HG03432 (cell line): ENCODE measurements around the gene MPZL1.

Experiments
- ATAC-seq: cut with Tn5 transposase; IDR thresholded peaks from one replicate; pipeline ENCODE4 v1.9.1; 2021; ENCODE audit warnings: mild to moderate bottlenecking, moderate library complexity; ENCODE audit not compliant: unreplicated experiment

Gene MPZL1

DNA sequence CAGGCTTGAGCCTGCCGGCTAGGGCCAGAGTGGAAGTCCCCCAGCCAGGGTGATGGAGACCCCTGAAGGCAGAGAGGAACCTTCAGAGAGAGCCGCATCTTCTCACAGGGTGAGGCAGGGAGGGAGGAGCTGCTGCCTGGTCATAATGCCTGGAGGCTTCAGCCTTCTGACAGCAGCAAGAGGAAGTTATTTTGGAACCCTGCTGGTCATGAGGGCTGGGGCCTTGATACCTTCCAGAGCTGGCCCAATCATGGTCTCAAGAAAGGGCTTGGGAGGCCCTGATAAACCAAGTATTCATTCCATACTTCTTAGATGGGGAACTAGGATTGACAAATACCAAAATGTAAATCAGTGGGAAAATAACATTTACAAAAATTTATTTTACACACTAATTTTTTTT, 26.6 kb upstream of the MPZL1 start:
- no peak for ATAC-seq

GRCh38 chr1:167695756-167696561, 25.8 kb upstream of the MPZL1 start:
- ATAC-seq, result no peak

GRCh38 chr1:167697667-167698141, 24.1 kb upstream of the MPZL1 start:
- ATAC-seq, result no peak

- no peak for ATAC-seq
Observed at GRCh38 chr1:167698313-167698712, 23.5 kb upstream of the MPZL1 start.

DNA sequence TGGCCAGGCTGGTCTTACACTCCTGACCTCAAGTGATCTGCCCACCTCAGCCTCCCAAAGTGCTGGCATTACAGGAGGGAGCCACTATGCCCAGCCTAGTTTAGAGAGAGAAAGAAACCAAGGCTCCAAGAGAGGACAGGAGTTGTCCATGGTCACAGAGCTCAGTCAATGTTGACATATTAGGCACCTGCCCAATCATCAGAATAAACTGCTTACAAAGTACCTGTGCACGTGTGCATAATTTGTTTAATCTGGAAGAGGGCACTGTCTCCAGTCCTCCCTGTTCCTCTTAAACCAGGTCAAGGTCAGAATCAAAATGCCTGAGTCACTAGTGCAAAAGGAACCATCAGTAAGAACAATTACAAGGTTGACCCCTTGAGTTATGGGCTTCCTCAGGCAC, 20.3 kb upstream of the MPZL1 start:
- ATAC-seq, result no peak

DNA sequence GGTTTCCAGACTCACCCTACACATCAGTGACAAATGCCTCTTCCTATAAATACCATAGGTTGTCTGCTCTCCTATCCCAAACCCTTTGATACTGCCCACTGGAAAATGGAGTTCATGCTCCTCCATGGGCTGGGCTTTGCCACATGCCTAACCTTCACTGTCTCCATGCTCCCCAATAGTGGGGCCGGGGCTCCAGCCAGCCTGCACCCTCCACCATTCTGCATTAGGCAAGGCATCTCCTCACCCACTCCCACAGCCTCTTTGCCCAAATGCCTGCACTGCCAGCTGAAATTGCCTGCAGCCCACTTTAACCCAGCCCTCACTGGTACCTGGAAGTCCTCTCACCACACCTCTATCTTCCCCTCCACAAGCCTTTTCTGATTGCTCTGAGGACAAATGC, 18.2 kb upstream of the MPZL1 start:
- ATAC-seq, result no peak

DNA sequence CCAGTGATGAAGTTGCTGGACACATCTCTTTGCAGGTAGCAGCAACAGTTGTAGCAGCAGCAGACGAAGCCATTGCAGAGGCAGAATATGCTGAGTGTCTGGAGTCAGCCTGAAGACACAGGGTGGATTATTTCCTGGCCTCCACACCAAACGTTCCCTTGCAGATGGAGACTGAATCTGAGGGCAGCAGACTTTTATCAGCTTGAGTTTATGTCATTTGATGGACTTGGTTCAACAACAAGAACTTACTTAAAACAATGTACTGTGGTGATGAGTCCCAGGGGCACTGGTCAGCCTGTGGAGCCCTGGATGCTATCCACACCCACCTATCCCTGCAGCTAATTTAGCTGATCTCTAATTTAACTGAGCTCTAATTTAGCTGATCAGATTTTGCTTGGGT, 17.1 kb upstream of the MPZL1 start:
- ATAC-seq, result no peak

DNA sequence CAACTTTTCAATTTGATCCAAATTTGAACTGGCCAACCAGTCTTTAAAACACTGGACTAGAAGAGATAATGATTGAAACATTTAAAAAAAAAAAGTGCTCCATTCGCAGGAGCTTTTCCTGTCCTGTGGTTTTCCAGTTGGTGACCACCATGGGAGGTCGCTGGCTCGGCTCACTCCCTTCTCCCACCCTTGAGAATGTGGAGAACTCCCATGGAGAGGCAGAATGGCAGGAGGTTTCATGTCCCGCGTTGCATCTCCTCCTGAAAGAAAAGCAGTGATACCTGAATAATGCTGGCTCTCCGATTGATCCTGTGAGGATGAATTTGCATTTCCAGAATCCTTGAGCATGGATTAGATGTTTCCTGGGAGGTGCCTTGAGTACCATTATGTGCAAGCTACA, 16.5 kb upstream of the MPZL1 start:
- ATAC-seq, result no peak

- no peak for ATAC-seq
Observed at GRCh38 chr1:167706363-167706762, 15.4 kb upstream of the MPZL1 start.

- ATAC-seq, result peak; percentile 57
Observed at GRCh38 chr1:167706931-167707877, 14.6 kb upstream of the MPZL1 start.

GRCh38 chr1:167707942-167708341, 13.8 kb upstream of the MPZL1 start:
- ATAC-seq, result no peak

DNA sequence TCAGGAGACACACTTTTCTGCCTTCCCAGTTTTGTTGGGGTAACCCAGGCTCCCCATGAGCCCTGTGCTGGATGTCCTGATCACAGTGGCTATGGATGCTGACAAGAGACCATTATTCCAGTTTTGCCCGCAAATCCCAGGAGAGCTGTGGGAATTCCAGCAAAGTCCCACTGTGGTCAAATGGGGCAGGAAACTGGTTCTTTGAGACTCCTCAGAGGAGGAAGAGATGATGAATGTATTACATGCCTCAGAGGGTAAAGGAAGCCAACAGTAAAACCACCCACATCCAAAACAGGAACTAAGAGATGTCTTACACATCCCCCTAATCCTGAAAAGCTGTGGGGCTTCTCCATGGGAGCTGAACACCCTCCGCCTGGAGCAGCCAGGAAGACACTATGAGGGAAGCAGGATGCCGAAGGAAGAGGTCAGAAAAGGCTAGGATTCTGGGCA, 12.8 kb upstream of the MPZL1 start:
- peak; percentile 47 for ATAC-seq

- ATAC-seq, result no peak
Observed at GRCh38 chr1:167710836-167711235, 10.9 kb upstream of the MPZL1 start.

DNA sequence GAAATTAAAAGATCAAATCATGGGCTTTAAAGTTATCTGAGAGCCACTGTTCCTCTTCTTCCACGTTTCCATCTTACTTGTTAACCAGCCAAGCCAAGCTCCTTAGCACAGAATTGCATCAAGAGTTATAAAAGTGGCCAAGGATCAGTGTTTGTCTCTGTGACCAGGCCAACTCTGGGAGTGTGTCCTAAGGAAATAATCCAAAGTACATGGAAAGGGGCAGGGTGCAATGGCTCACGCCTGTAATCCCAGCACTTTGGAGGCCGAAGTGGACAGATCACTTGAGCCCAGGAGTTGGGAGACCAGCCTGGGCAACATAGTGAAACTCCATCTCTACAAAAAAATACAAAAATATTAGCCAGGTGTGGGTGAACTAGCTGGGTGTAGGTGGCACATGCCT, 10.0 kb upstream of the MPZL1 start:
- ATAC-seq, result no peak

DNA sequence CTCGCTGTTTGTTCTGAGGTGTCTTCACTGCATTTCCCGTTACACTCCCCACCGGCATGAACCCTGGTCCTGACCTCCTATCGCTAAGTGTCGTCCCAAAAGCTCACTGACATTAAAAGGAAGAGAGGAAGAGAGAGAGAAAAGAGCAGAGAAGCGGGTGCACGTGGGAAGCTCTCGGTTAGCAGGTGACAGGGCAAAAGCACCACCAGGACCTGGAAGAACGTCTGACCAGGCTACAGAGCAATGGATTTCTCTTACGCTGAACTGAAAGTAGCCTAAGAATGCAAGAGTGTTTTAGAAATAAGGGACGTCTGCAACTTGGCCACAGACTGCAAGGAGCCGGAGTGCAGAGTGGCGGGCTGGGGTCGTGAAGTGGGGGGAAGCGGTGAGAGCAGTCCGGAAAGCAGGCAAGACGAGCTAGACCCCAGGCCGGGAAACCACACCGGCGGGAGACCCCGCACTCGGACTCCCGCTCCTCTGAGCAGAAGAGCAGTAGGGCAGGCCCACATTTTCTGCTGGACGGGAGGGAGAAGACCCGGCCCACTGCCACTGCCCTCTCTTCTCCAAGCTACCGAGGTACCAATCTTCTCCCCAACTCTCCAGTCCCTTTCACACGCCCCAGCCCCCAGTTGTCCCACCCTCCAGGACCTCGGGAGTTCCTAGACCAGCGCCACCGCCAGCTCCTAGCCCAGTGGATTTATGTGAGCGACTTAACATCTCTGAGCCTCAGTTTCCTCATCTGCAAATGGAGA, 8.3 kb upstream of the MPZL1 start:
- no peak for ATAC-seq

DNA sequence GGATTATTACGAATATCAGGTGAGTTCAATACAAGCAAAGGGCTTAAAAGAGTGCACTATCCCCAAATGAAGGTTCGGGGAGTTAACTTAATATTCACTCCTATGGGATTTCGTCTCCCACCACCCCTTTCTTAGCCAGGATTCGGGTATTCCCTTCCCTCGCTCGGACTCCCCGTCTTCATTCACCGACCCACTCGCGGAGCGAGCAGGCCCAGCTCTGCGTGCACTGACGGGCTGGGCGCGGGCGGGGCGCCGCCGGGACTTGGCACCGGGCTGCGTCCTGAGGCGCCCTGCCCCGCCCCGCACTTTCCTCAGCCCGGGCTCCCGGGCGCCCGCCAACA, 7.7 kb upstream of the MPZL1 start:
- peak; percentile 62 for ATAC-seq

- ATAC-seq, result peak; percentile 55
Observed at GRCh38 chr1:167714439-167715156, 7.2 kb upstream of the MPZL1 start.

GRCh38 chr1:167715157-167715999, 6.4 kb upstream of the MPZL1 start:
- peak; percentile 35 for ATAC-seq

DNA sequence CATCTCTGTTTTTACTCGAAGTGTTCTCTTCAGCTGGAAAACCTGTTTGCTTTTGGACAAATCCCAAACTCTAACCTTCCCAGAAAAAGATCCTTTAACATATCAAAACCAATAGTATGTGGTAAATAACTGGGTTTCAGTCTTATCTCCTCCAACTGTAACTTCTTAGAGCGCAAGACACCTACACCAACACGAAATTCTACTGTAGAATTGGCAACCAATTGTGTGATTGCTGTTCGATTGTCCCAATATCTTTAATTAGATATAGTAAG, 5.8 kb upstream of the MPZL1 start:
- ATAC-seq, result no peak

DNA sequence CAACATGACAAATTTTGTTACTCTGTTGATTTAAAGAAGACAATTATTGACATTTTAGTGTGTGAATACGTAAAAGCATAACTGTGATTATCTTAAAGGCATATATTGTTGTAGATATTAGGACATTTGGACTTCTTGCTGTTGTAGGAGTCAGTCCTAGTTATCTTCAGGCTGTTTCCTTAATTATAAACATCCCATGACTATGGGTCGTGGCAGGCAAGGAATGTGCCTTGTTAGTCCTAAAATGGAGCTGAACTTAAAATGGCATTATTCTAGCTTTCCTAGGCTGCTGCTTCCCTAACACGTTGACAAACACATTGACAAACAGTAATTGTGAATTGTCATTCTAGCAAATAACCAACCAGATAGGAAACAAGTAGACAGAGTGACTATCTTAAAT, 4.4 kb upstream of the MPZL1 start:
- ATAC-seq, result no peak
